HFF-Myc (cell line): ENCODE measurements around the gene RPN2.

Experiments used
- DNase-seq: peaks from one replicate; pipeline ENCODE4 v3.0.0-alpha.2; 2011; ENCODE audit warnings: low read depth; ENCODE audit errors: extremely low read depth
- H3K4me3 ChIP-seq: replicated peaks from 2 replicates; pipeline ENCODE4 v1.5.1; 2011; ENCODE audit warnings: low read depth, mild to moderate bottlenecking, control low read depth, low read length
- CTCF ChIP-seq: IDR thresholded peaks from 2 replicates; pipeline ENCODE4 v1.5.1; 2012; ENCODE audit warnings: mild to moderate bottlenecking, low read depth, low read length, control low read depth; ENCODE audit errors: missing control alignments

Gene RPN2

GRCh38 chr20:37207171-37207570 is 28.0 kb downstream of the RPN2 start:
- TF ChIP-seq CTCF: no peak

GRCh38 chr20:37209193-37209592 is 30.1 kb downstream of the RPN2 start:
- H3K4me3 ChIP-seq: no peak overlapping the region
- no peak for DNase-seq
- TF ChIP-seq CTCF: no peak

More at GRCh38 chr20:37207171-37207570, 28.0 kb downstream of the RPN2 start:
- no peak overlapping the region for H3K4me3 ChIP-seq
- no peak for DNase-seq

GRCh38 chr20:37209661-37210314 is 30.7 kb downstream of the RPN2 start:
- no peak for TF ChIP-seq CTCF
- H3K4me3 ChIP-seq: no peak overlapping the region
- no peak for DNase-seq

- no peak for DNase-seq
- TF ChIP-seq CTCF: no peak
- no peak overlapping the region for H3K4me3 ChIP-seq
Observed at GRCh38 chr20:37218441-37218840, 39.3 kb downstream of the RPN2 start.

GRCh38 chr20:37218976-37219375 is 39.8 kb downstream of the RPN2 start:
- TF ChIP-seq CTCF: no peak
- H3K4me3 ChIP-seq: no peak overlapping the region

GRCh38 chr20:37219751-37220668 is 40.9 kb downstream of the RPN2 start:
- no peak for DNase-seq
- no peak overlapping the region for H3K4me3 ChIP-seq
- no peak for TF ChIP-seq CTCF

More at GRCh38 chr20:37218976-37219375, 39.8 kb downstream of the RPN2 start:
- no peak for DNase-seq
